ENCODE results near the gene KEL.

Gene KEL

DNA sequence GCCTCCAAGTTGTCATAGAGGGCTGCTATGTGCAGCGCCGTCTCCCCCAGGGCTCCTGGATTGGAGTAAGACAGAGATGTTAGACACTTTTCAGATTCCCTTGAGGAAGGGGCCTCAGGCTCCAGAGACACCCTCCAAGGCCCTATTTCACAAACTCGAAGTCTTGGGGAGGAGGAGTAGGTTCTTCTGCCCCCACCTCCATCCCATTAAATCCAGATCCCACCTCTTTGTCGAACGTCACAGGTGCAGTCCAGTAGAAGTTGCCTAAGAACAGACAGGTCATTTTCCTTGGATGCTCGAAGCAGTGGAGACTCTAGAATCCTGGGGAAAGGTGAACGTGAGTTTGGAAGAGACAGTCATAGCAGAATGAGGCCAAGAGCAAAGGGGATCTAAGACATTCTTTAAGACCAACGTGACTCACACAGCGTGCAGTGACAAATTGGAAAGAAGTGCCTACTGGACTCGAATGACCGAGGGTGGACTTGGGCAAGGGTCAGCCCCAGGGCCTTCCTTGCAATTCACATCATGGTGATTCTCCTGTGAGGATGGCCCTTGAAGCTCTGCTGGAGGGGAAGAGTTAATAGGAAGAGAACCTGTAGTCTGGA, 31.9 kb downstream of the KEL start:
- no peak for DNase-seq (ENCODE audit: low read depth)

DNA sequence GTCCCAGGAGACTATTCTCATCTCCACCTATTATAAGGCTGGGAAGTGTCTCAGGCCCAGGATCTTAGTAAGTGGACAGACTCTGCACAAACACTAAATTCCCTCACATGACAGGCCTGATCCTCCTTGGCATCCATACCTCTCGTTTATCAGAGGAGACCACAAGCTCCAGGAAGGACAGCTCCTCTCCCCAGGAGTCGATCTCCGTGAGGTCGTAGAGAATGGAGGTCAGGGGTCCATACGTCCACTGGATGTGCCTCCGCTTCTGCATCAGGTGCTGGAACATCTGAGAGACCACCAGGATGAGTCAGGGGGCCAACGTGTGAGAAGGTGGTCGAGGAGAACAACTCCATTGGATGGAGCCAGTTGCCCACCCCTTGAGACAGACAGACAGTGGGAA, 34.2 kb downstream of the KEL start:
- DNase-seq (ENCODE audit: low read depth) = no peak

DNA sequence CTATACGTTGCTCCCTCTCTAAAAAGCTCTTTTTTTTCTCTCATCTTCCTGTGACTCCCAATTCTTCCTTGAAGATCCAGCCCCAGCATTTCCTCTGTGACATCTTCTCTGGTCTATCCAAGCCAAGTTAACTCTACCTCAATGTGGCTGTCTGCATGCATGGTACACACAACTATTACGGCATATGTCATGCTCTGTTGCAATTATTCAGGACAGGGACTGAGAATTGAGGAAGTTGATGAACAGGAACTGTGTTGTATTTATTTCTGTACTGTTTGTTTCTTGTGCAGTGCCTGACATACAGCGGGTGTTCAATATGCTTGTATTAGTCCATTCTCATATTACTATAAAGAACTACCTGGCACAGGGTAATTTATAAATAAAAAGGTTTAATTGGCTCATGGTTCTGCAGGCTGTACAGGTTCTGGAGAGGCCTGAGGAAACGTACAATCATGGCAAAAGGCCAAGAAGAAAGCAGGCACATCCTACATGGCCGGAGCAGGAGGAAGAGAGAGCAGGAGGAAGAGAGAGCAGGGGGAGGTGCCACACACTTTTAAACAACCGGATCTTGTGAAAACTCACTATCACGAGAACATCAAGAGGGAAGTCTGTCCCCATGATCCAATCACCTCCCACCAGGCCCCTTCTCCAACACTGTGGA, 34.9 kb downstream of the KEL start:
- no peak for DNase-seq (ENCODE audit: low read depth)

DNA sequence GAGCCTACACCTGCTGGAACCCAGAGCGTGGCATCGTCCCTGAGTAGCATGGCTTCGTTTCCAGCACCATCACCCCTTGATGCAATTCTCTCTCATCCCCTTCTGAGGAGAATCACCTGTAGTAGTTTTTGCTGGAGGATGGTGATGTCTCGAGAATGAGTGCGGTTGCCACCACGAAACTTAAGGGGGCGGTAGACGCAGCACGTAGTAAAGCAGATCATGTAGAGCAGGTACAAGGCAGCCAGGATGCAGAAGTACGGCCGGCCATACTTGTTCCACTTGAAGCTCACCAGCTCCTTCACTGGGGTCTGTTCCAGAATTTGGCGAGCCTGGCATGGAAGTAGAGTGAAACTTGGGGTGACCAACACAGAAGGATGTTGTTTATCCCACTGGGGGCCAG, 36.8 kb downstream of the KEL start:
- DNase-seq (ENCODE audit: low read depth) = no peak

DNA sequence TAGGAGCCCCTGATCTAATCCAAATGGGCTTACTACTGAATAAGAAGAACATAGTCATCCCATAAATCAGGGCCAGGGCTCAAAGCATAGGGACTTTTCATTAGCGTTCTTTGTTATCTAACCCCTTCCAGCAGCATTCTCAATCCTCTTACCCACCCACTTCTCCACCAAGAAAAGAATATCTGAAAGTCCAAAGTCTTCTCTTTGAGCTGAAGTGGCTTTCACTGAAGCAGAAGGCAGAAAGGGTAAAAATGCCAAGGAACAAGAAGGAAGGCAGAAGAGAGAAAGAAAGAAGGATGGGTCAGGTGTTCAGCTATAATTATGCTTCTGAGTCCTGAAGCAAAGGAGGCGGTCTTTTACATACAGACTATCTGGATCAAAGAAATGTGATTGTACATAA, 38.8 kb downstream of the KEL start:
- no peak for DNase-seq (ENCODE audit: low read depth)

DNA sequence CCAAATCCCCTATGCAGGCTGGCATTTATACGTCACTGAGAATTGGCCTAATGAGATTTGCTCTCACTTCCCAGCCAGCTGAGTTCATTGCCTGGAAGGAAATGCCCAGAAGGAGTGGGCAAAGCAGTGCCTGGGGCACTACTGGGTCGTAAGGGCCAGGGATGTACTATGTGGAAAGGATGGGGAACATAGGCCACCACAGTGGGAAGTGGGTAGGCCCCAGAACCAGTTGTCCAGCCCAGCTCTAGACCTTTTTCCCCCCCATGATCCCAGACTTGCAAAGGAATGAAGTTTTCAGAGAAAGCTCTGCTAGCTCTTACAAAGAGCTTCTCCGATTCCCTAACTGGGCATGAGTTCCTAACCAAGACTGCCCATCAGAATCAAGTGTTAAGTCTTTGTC, 42.5 kb downstream of the KEL start:
- no peak for DNase-seq (ENCODE audit: low read depth)

DNA sequence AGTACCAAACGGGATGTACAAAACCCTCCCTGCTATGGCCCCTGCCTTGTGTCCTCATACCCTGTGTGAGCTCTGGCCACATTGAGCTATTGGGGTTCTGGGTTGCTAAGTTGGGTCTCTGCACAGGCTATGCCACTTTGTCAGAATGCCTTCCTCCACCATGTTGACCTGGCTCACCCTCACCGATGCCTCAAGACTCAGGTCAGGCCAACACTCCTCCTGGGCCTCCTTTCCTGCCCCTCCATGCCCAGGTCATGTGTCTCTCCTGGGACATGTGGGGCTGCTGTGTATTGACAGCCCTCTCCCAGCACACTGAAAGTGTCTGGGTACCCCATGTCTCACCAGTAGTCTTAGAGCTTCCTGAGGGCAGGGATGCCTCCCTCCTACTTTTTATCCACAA, 43.3 kb downstream of the KEL start:
- DNase-seq (ENCODE audit: low read depth) = no peak

DNA sequence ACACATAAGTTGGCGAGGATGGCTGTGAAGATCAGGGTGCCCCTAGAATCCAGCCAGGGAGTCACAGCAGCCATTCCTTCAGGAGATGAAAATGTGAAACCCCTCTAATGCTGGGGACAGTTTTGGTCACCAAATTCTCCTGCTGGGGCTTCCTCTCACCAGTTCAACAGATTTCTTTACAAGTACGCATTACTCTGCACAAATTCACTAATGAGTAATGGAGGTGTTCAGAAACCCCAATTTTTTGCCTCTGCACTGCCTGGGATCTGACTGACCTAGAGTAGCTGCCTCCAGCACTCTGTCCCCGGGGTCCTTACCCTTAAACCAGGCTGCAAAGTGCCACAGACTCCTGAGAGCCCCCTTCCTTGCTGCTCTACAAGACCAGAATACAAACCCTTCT, 44.7 kb downstream of the KEL start:
- DNase-seq (ENCODE audit: low read depth) = no peak

DNA sequence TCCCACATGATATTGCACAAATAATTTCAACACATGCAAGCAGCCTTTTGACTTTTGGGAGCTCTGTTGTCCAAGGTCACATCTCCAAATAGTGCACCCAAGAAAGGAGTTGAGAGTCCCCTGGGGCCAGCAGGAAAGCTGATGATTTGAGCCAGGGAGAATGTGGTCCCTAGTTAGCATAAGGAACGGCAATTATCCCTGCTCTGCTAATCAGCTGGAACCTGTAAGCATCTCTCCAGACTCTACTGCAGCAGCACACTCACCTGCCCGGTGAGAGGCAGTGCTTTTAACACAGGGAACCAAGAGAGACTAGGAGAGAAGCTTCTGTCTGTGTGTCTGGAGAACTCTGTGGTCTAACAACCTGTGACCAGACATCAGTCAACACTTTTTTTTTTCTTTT, 45.7 kb downstream of the KEL start:
- DNase-seq (ENCODE audit: low read depth) = no peak

DNA sequence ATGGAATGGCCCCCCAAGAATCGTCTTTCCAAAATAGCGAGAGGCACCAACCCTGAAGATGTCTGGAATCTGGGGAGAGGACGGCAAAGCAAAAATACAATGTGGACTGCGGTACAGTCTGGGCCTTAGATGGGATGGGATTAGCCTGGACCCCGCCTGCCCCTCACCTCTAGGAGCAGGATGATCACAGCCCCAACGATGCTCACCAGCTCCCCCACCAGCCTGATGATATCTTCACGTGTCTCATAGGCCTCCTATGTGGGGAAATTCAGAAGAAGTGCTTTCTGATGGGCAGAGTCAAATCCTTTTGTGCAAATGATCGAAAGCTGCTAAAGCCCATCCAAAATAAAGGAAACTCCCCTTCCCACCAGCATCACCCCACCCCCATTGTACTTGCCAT, 46.8 kb downstream of the KEL start:
- no peak for DNase-seq (ENCODE audit: low read depth)

DNA sequence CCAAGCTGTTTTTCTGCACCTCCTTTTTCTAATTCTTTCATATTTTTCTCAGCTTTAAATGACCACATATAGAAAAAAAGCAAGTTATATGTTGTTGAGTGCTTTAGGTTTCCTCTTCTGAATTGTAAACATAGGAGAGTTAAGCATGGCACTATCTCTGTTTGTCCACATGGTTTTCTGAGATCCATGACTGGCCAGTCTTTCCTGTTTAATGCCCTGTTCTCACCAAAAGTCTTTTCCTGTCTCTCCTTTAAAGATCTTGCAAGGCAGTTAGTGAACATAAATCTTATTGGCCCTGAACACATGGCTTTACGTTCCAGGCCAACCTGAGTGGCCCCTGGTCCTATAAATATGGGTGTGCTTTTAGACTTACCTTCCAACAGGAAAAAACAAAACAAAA, 48.0 kb downstream of the KEL start:
- DNase-seq (ENCODE audit: low read depth) = no peak

DNA sequence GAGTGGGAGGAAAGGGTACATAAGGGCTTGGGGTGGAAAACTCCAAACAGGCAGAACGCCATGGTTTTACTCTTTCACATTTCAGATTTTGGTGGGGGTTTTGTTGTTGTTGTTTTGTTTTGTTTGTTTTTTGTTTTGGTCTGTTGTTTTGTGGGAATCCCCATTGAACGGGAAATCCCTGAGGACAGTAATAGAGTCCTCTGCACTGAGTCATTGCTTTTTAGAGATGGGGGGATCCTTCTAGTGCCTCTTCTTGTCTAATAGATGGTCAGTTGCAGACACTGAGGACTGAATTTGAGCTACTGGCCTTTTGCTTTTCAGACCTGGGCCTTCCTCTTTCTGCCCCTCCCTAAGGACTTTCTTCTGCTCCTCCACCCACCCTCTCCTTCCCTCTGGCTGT, 48.6 kb downstream of the KEL start:
- no peak for DNase-seq (ENCODE audit: low read depth)

DNA sequence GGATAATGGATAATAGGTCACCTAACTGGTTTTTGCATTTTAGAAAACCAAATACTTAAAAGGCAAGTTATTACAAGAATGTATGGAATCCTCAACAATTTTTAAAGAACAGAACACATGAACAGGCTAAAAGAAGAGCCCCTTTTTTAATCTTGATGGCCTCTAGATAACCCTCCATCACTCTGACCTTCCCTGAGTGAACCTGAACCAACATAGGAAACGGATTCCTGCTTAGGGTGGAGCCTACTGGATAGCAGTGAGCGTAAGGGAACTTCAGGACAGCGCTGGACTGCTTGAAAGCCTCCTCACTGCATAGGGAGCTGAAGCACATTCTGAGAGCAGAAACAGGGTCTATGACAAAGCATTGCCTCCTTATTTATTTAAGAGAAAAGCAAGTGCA, 49.1 kb downstream of the KEL start:
- no peak for DNase-seq (ENCODE audit: low read depth)

DNA sequence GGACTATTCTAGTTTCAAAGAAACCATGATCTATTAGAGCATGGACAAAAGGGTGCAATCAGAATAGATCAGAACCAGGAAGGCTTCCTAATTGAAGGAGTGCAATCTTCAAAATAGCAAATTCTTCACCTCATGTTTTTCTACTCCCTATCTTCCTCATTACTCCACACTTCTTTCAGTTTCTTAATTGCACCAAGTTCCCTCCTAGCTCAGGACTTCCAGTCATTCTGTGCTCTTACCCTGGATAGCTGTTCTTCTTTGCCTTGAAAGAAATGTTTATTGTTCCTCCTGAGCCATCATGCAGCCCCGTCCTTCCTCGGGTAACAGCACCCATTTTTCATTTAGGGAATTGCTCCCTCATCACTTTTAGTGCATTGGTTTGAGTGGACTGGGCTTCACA, 51.7 kb downstream of the KEL start:
- no peak for DNase-seq (ENCODE audit: low read depth)

DNA sequence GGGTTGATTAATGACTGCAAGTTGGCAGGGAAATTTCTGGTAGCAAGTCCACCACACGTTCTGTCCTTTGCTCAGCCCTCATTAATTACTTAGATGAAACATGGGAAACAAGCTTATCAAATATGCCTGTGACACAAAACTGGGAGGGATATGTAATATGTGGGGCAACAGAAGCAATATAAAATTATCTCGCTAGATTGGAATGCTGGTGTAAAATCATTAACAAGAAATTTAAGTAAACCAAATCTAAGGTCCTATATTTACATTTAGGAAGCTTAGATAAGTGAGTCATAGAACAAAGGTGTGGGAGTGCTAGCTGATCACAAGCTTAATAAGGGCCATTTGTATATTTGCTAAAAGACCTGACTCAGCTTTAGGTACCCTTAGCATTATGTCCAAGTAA, 52.1 kb downstream of the KEL start:
- DNase-seq (ENCODE audit: low read depth) = no peak

DNA sequence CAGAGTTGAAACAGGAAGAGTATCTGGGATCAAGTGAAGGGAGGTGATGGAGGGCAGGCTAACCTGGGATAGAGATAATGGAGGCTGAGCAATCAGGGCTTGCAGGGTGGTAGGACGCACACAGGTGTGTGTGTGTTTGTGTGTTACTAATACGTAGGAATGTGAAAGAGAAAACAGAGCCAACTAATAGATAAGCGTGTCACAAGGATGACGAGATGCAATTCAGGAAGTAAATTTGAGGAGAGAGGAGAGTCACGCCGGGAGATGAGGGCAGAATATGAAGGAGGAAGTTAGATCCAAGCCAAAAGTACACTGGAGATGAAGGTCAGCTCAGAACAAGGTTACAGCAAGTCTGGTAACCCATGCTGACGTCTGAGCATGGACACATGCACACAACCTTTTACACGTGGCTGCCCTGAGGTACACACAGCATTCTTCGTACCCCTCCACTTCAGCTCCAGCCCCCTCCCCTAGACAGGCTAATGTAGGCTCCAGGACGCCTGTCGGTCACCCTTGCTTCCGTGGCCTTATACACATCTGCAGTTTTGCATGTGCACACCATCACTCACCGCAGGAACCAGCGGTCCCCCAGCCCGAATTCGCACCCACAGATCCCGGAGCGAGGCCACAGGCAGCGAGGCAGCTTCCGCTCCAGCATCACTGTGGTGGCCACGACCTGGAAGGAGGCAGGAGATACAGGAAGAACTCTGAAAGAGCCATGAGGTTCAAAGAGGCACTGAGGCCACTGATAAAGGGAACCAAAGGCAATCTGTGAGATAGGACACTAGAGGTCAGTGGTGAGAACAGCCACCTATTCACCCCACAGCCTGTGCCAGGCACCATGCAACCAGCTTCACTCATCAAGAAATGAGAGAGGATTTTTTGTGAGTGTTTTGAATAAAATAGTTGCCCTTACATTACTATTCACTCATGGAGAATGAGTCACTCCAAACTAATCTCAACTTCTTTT, 53.0 kb downstream of the KEL start:
- no peak for DNase-seq (ENCODE audit: low read depth)

DNA sequence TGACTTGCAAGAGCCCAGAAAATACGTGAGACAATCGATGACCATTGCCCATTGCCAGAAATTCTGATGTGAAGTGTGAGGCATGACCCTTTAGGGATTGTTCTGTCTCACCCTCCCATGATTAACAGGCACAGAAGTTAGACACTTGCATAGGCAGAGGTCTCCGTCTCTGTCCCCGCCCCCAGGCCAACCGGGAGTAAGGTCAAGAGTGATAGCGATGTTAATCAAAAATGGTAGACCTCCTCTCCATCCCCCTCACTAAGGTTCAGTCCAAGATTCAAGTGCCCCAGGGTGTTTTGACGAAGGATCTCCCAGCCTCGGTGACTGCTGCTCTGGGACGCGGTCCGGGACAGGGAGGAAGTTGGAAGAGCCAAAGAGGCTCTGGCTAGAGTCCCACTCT, 53.9 kb downstream of the KEL start:
- no peak for DNase-seq (ENCODE audit: low read depth)

DNA sequence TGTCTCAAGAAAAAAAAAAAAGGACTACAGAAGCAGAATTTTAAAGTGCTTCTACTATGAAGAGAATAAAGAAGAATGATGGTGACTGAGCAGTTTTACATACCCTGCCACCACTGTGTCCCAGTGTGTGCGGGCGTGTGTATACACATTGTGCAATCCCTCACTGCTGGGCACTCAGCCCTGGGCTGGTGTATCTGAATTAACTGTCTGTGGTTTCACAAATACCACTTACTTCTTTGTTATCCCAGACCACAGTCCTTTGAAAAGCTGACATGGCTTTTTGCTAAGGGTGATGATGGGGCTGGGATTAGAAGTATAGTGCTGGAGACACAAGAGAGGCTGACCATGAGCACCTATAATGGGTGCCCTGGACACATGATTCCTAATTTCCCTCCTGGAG, 55.5 kb downstream of the KEL start:
- no peak for DNase-seq (ENCODE audit: low read depth)

DNA sequence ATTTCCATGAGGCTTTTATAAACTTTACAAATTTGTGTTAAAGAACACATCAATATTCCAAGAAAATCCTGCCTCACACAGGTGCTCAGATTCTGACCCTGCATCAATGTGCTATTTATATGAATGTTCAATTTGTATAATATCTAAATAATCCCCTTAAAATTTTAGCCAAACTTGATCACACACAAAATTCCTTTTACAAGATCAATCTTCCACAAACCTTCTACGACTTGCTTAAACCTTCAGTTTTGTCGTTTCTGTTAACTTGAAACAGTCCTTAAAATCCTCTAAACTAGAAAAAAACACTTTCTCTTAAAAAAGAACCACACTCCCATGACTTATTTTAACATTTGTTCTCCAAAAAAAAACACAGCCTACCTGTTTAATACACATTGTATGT, 56.4 kb downstream of the KEL start:
- DNase-seq (ENCODE audit: low read depth) = no peak

DNA sequence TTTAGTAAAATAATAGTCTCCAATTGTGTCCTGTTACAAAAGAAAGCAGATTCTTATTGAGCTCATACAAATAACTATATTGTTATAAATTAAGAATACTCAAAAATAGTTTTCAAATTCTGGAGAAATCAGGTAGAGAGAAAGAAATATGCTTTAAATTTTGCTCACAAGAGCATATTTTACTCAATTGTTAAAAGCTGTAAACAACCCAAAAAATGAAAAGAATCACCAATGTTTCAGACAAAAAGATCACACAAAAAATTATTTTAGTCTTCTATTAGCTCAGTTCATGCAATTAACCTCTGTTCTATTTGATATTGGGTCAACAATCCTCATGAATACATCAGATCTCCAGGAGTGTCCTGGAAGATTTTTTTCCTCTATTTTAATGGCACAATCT, 58.0 kb downstream of the KEL start:
- no peak for DNase-seq (ENCODE audit: low read depth)

DNA sequence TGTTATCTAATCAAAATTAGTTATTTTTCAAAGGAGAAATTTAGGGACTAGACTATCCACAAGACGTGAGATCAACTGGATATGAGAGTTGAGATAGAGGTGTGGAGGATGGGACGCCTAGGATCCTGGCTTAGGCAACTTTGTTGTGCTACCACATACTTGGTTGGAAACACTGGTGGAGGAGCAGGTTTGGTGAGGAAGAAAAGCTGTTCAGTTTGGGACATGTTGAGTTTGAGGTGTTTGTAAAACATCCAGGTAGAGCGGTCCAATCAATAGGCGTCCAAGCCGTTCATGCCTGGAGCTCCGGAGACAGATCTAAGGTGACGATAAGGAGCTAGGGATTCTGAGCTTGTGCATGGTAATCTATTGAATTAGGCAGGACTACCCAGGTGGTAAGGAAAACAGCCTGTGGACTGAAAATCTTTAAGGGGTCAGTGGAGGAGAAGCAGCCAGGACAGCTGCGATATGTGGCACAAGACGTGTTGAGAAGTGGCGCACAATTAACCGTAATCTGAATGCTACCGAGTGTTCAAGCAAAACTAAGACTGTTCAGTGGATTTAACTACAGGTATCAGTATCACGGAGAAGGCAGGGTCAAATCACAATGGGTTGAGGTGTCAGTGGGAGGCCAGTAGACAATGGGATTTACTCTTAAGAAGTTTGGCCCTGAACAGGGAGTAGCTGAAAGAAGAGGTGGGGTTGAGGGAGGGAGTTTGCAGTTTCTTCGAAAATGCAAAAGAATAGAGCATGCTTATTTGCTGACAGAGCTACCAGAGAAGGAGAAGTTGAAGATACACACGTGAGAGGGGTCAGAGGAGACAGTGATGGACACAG, 60.5 kb downstream of the KEL start:
- no peak for DNase-seq (ENCODE audit: low read depth)

DNA sequence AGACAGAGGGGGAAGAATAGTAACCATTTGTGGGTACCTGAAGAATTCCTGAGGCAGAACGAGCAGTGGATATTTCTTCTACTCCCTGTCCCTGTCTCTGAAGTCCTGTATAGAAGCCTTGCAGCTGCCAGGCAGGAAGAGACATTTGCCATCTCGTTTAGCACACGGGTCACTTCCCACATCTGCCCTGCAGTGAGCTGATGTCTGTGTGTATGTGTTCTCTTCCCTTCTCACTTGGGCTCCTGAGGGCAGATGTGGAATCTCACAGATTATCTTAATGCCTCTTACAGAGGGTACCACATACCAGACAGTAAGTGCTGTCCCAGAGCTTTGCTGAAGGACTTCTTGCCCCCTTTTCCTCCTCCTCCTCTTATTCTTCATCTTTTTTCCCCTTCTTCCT, 62.5 kb downstream of the KEL start:
- DNase-seq (ENCODE audit: low read depth) = no peak

Data from HS-27A (cell line).